ENCODE measurements around the gene SOX11. TPM values are rescaled to one million over a fixed set of nuclear protein-coding genes. Genes with fewer than 3 reads are reported as not detected.

SOX11 gene
- polyA plus RNA-seq, 1 donor from 2014 or later: 146 TPM

GRCh38 chr2:5694306-5694705 is 2.1 kb downstream of the SOX11 start:
- TF ChIP-seq POLR2AphosphoS5 (IDR thresholded peaks at IDR 0.05): peak; percentile 41
- TF ChIP-seq TAF1 (IDR thresholded peaks at IDR 0.05; ENCODE audit: low read depth): no peak
- TF ChIP-seq EP300 (conservative IDR thresholded peaks at IDR 0.05; ENCODE audit: poor library complexity, severe bottlenecking): no peak
- no peak for TF ChIP-seq SMC3 (conservative IDR thresholded peaks at IDR 0.05; ENCODE audit: poor library complexity)
- no peak for TF ChIP-seq REST (IDR thresholded peaks at IDR 0.05; ENCODE audit: borderline replicate concordance)
- Histone ChIP-seq H3K36me3 (ENCODE audit: insufficient read depth, low read length) (peaks cover 11% of the 10 kb centered on the region), H3F3A (ENCODE audit: insufficient read depth, low read length, poor library complexity, severe bottlenecking) (peaks cover 26% of the 10 kb centered on the region), H4K20me1 (ENCODE audit: insufficient read depth) (peaks cover 58% of the 10 kb centered on the region), H3K9me3 (ENCODE audit: low read length) (no peaks in the 10 kb centered on the region), H3K9me2 (ENCODE audit: insufficient read depth, low read length) (no peaks in the 10 kb centered on the region), H3K4me2 (ENCODE audit: low read length) (no peak overlapping the region), H3K27ac (ENCODE audit: low read length) (peak overlapping the region; percentile 99), H3K4me3 (ENCODE audit: low read length) (peak overlapping the region; percentile 95), H3K27me3 (ENCODE audit: insufficient read depth, low read depth, low read length) (no peaks in the 10 kb centered on the region), H2AFZ (ENCODE audit: low read depth, low read length) (no peak overlapping the region), H3K79me2 (replicated peaks; ENCODE audit: insufficient read depth, low read length) (peaks cover 74% of the 10 kb centered on the region), H3K9ac (ENCODE audit: low read length) (peak overlapping the region; percentile 98)

DNA sequence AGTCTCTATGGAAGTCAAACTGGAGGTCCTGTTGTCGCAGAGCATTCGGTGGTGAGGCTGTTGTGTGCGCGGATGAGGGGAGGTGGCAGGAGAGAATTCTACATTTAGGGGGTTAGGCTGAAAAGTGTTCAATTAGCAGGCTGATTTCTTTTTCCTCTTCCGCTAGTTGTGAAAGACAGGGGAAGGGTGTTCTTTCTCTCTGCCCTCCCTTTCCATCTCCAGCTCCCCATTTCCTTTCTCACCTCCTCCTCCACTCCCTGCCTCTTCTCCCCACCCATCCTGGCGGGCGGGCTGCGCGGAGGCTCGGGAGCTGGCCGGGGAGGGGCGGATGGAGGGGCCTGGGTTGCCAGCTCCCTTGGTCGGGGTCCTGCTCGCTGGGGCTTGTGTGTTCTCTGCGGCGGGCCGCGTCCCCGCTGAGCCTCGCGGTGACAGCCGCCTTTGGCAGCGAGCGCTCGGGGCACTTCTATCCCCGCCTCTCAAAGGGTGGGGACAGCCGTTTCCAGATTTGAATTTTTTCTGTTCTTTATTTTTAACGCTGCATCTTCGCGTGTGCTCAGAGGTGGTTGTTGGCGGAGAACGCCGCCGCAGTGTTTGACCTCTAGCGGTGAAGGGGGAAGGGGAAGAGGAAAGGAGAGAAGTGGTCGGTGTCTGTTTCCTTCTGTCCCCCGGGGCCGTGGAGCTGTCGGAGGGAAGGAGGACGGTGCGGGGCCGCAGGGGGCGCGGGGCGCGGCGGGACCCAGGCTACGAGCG is 3.6 kb downstream of the SOX11 start:
- H3K9me2 ChIP-seq (ENCODE audit: insufficient read depth, low read length): no peaks in the 10 kb centered on the region
- H3K4me2 ChIP-seq (ENCODE audit: low read length): peak overlapping the region; percentile 13
- peaks cover 24% of the 10 kb centered on the region for H3F3A ChIP-seq (ENCODE audit: insufficient read depth, low read length, poor library complexity, severe bottlenecking)
- H3K27ac ChIP-seq (ENCODE audit: low read length): peak overlapping the region; percentile 99
- peaks cover 11% of the 10 kb centered on the region for H3K36me3 ChIP-seq (ENCODE audit: insufficient read depth, low read length)
- peak overlapping the region; percentile 98 for H3K9ac ChIP-seq (ENCODE audit: low read length)
- H2AFZ ChIP-seq (ENCODE audit: low read depth, low read length): no peak overlapping the region
- H3K27me3 ChIP-seq (ENCODE audit: insufficient read depth, low read depth, low read length): no peaks in the 10 kb centered on the region
- H4K20me1 ChIP-seq (ENCODE audit: insufficient read depth): peaks cover 58% of the 10 kb centered on the region
- peaks cover 80% of the 10 kb centered on the region for H3K79me2 ChIP-seq (replicated peaks; ENCODE audit: insufficient read depth, low read length)
- peak overlapping the region; percentile 95 for H3K4me3 ChIP-seq (ENCODE audit: low read length)
- TF ChIP-seq POLR2AphosphoS5 (IDR thresholded peaks at IDR 0.05) (peak; percentile 39), EZH2 (IDR thresholded peaks at IDR 0.05; ENCODE audit: borderline replicate concordance, insufficient read depth, low read length, poor library complexity, severe bottlenecking) (no peak), TAF1 (IDR thresholded peaks at IDR 0.05; ENCODE audit: low read depth) (no peak), MXI1 (conservative IDR thresholded peaks at IDR 0.05; ENCODE audit: poor library complexity, severe bottlenecking) (no peak), EP300 (conservative IDR thresholded peaks at IDR 0.05; ENCODE audit: poor library complexity, severe bottlenecking) (no peak), SMC3 (conservative IDR thresholded peaks at IDR 0.05; ENCODE audit: poor library complexity) (peak; percentile 6), REST (IDR thresholded peaks at IDR 0.05; ENCODE audit: borderline replicate concordance) (peak; percentile 56), RAD21 (conservative IDR thresholded peaks at IDR 0.05) (no peak)
- TF ChIP-seq, protein P1, sequence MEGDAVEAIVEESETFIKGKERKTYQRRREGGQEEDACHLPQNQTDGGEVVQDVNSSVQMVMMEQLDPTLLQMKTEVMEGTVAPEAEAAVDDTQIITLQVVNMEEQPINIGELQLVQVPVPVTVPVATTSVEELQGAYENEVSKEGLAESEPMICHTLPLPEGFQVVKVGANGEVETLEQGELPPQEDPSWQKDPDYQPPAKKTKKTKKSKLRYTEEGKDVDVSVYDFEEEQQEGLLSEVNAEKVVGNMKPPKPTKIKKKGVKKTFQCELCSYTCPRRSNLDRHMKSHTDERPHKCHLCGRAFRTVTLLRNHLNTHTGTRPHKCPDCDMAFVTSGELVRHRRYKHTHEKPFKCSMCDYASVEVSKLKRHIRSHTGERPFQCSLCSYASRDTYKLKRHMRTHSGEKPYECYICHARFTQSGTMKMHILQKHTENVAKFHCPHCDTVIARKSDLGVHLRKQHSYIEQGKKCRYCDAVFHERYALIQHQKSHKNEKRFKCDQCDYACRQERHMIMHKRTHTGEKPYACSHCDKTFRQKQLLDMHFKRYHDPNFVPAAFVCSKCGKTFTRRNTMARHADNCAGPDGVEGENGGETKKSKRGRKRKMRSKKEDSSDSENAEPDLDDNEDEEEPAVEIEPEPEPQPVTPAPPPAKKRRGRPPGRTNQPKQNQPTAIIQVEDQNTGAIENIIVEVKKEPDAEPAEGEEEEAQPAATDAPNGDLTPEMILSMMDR (IDR thresholded peaks at IDR 0.05; ENCODE audit: poor library complexity, severe bottlenecking): no peak
- no peaks in the 10 kb centered on the region for H3K9me3 ChIP-seq (ENCODE audit: low read length)
